Psoas muscle (tissue), 8 donors: ENCODE results near the gene FHAD1. TPM values are rescaled to one million over a fixed set of nuclear protein-coding genes. Genes with fewer than 3 reads are reported as not detected.

Source experiments
- ATAC-seq, 4 donors: fragments of 200-7000 bp; cut with Tn5 transposase; one replicate each; pipeline ENCODE4 v1.9.1; 2020; ENCODE audit warnings: moderate library complexity in 3 of 4, mild to moderate bottlenecking in 2 of 4
- DNase-seq, 2 donors: peaks; one replicate each; pipeline ENCODE4 v3.0.0-alpha.2; 2020
- H3K27ac ChIP-seq: fragments of 200-600 bp; one replicate; pipeline ENCODE4 v1.8.0; 2022
- H3K27me3 ChIP-seq, 3 donors: fragments of 200-600 bp in 1 of 3; one replicate each; pipeline versions ENCODE4 v1.6.1 to v1.8.0; 2013 to 2022; ENCODE audit warnings: low read length in 2 of 3, mild to moderate bottlenecking in 2 of 3, moderate library complexity in 1 of 3; ENCODE audit not compliant: insufficient read depth in 3 of 3
- H3K36me3 ChIP-seq, 2 donors: fragments of 200-600 bp in 1 of 2; one replicate each; pipeline versions ENCODE4 v1.6.1 to v1.8.0; 2013 to 2022; ENCODE audit warnings: low read depth in 1 of 2, mild to moderate bottlenecking in 1 of 2, moderate library complexity in 1 of 2; ENCODE audit not compliant: insufficient read depth in 1 of 2
- H3K4me1 ChIP-seq: fragments of 200-600 bp; one replicate; pipeline ENCODE4 v1.8.0; 2022
- H3K4me3 ChIP-seq: fragments of 200-600 bp; one replicate; pipeline ENCODE4 v1.8.0; 2022; ENCODE audit warnings: mild to moderate bottlenecking
- H3K9me3 ChIP-seq: fragments of 200-600 bp; one replicate; pipeline ENCODE4 v1.8.0; 2022
- CTCF ChIP-seq: fragments of 200-600 bp; IDR thresholded peaks from one replicate; pipeline ENCODE4 v1.8.0; 2022; ENCODE audit warnings: antibody characterized with exemption
- WGBS, 3 donors: extraction: QIAGEN DNeasy Blood & Tissue Kit; methylation state at CpG; one replicate each; pipeline versions ENCODE4 v1.1.6 to v1.1.7; 2013; 5-methylcytosine and 5-hydroxymethylcytosine counted together
- intact Hi-C, 2 donors: fragments of 100-400 bp; cut with DNase I; formaldehyde crosslinking; loops; one replicate each; pipeline versions ENCODE4 v1.11.0 to v1.14.2; 2022
- polyA plus RNA-seq, 3 donors: library from polyadenylated mRNA; stranded (reverse); fragments of 200-250 nt; gene quantifications; one replicate each; pipeline ENCODE4 v1.2.3, GENCODE V29; 2013
- total RNA-seq, 4 donors: library from RNA; stranded (reverse); fragmentation: NEBNext Ultra II Directional in 2 of 4; extraction: Animal tissue kit (Norgen Biotek cat#: 25700) in 2 of 4; gene quantifications; one replicate each; pipeline versions ENCODE4 v1.2.1 to v1.2.4, GENCODE V29; 2021 to 2023
- donor health status: healthy with polysubstance abuse.
- donor health status: DM: no; HTN: no; CAD: no; lungs with moderate emphysema.
- donor health status: Bipolar disorder and iron deficiency.
- donor health status: healthy.
- donor health status: DM: yes; HTN: yes; CAD: no.
- donor health status: DM: no; HTN: no; CAD: no.
- donor health status: DM: no; HTN: no; CAD: no.
- donor health status: DM: yes; HTN: yes; CAD: no.

FHAD1 gene
- total and polyA plus RNA-seq, 7 donors = 0.03 to 0.24 (median 0.06) TPM; not detected in 4

- Histone ChIP-seq H3K27ac (no peak overlapping the region), H3K9me3 (peaks cover 3% of the 10 kb centered on the region), H3K4me1 (no peaks in the 10 kb centered on the region), H3K27me3 (peaks cover 0 to 6% (median 0%) of the 10 kb centered on the region in 3 donors), H3K36me3 (no peaks in the 10 kb centered on the region), H3K4me3 (no peak overlapping the region)
- DNase-seq (no peak), ATAC-seq (no peak)
- intact Hi-C loops = loop anchor here in 1 of 2 donors (10.0 kb wide), 1 partner anchor 185 kb away; no protein-coding TSS in a partner anchor
- 91 to 96% (median 91%) methylated on average over 5 of the region's 5 CpGs for WGBS, 3 donors
- TF ChIP-seq CTCF = no peak
These were observed 73.2 kb downstream of the FHAD1 start for GRCh38 chr1:15320267-15320666.

DNA sequence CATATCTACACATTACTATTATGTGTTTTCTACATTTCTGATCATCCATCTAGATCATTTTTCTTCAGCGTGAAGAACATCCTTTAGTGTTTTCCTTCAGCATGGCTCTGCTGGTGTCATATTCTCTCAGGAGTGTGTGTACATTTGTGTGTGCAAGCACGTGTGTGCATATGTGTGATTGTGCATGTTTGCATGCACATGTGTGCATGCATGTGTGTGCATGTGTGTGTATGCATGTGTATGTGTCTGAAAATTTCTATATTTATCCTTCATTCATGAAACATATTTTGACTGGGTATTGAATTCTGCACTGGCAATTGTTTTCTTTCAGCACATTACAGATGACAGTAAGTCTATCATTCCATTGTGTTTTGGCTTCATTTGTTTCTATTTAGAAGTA lies 74.6 kb downstream of the FHAD1 start:
- H3K27me3 ChIP-seq = peaks cover 0 to 2% (median 1%) of the 10 kb centered on the region in 3 donors
- H3K27ac ChIP-seq = no peak overlapping the region
- ATAC-seq (no peak), DNase-seq (no peak)
- no peak overlapping the region for H3K4me3 ChIP-seq
- no peaks in the 10 kb centered on the region for H3K4me1 ChIP-seq
- no peaks in the 10 kb centered on the region for H3K36me3 ChIP-seq
- intact Hi-C loops = loop anchor here in 1 of 2 donors (10.0 kb wide), 1 partner anchor 183 kb away; no protein-coding TSS in a partner anchor
- WGBS, 3 donors = 81 to 89% (median 86%) methylated on average over 2 of the region's 2 CpGs
- H3K9me3 ChIP-seq = peaks cover 3% of the 10 kb centered on the region
- TF ChIP-seq CTCF = no peak

DNA sequence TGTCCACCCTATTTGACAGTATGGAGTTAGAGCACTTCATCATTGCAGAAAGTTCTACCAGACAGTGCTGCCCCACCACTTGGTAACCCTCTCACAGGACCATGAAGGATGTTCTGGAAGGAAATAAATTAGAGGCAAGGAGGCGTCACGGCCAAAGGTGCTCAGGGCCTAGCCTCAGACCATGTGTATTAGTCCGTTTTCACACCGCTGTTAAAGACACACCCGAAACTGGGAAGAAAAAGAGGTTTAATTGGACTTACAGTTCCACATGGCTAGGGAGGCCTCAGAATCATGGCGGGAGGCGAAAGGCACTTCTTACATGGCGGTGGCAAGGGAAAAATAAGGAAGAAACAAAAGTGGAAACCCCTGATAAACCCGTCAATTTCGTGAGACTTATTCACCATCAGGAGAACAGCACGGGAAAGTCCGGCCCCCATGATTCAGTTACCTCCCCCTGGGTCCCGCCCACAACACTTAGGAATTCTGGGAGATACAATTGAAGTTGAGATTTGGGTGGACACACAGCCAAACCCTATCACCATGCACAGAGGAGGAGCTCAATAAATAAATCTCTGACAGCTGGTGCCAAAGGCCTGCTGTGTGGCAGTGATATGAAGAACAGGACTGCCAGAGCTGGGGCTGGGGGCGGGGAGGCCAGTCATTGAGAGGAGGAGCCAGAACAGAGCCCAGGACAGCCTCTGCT lies 75.8 kb downstream of the FHAD1 start:
- H3K4me1 ChIP-seq = no peaks in the 10 kb centered on the region
- intact Hi-C loops = loop anchor here in 1 of 2 donors (10.0 kb wide), 1 partner anchor 182 kb away; no protein-coding TSS in a partner anchor
- no peak for TF ChIP-seq CTCF
- peaks cover 3% of the 10 kb centered on the region for H3K9me3 ChIP-seq
- DNase-seq (no peak), ATAC-seq (peak in 1 of 4 donors; percentile 30)
- peaks cover 0 to 8% (median 2%) of the 10 kb centered on the region in 3 donors for H3K27me3 ChIP-seq
- no peak overlapping the region for H3K27ac ChIP-seq
- H3K4me3 ChIP-seq = no peak overlapping the region
- 77 to 81% (median 78%) methylated on average over 13 to 14 of the region's 14 CpGs for WGBS, 3 donors
- H3K36me3 ChIP-seq = no peaks in the 10 kb centered on the region

GRCh38 chr1:15323351-15323988 lies 76.4 kb downstream of the FHAD1 start:
- intact Hi-C loops = loop anchor here in 1 of 2 donors (10.0 kb wide), 1 partner anchor 181 kb away; no protein-coding TSS in a partner anchor

More at GRCh38 chr1:15323351-15323988, 76.4 kb downstream of the FHAD1 start:
- H3K4me3 ChIP-seq = no peak overlapping the region
- H3K27me3 ChIP-seq = peaks cover 0 to 8% (median 4%) of the 10 kb centered on the region in 3 donors
- peaks cover 3% of the 10 kb centered on the region for H3K9me3 ChIP-seq
- H3K27ac ChIP-seq = no peak overlapping the region
- H3K36me3 ChIP-seq = no peaks in the 10 kb centered on the region
- ATAC-seq (peak; percentile 80 to 85 (median 80)), DNase-seq (peak; percentile 72 to 80)
- H3K4me1 ChIP-seq = no peaks in the 10 kb centered on the region
- peak; percentile 97 for TF ChIP-seq CTCF
- WGBS, 3 donors = 41 to 42% (median 42%) methylated on average over 15 of the region's 15 CpGs
